Cardiac muscle cell (in vitro differentiated cells and primary cell): ENCODE results near the gene C16orf74. TPM values are rescaled to one million over a fixed set of nuclear protein-coding genes. Genes with fewer than 3 reads are reported as not detected.

Experiments
- DNase-seq, 2 donors: peaks; one replicate each; pipeline versions ENCODE4 v3.0.0 to v3.0.0-alpha.2; 2010 to 2017; ENCODE audit warnings: low read depth in 1 of 2, low spot score in 1 of 2
- H3K27ac ChIP-seq: fragments of 200-600 bp; sonication (generic); 2 replicates; pipeline ENCODE4 v1.5.1; 2016
- H3K27me3 ChIP-seq: fragments of 200-600 bp; sonication (generic); 2 replicates; pipeline ENCODE4 v1.6.0; 2016; ENCODE audit warnings: control low read depth
- H3K36me3 ChIP-seq: fragments of 200-600 bp; sonication (generic); 2 replicates; pipeline ENCODE4 v1.5.1; 2016; ENCODE audit warnings: control low read depth
- H3K4me1 ChIP-seq: fragments of 200-600 bp; sonication (generic); 2 replicates; pipeline ENCODE4 v1.8.1; 2017; ENCODE audit warnings: low read depth, mild to moderate bottlenecking, mixed run types
- H3K4me3 ChIP-seq: fragments of 200-600 bp; sonication (generic); 2 replicates; pipeline ENCODE4 v1.5.1; 2016; ENCODE audit warnings: mild to moderate bottlenecking
- H3K9me3 ChIP-seq: fragments of 200-600 bp; sonication (generic); 2 replicates; pipeline ENCODE4 v1.5.1; 2017; ENCODE audit warnings: low read depth, mild to moderate bottlenecking, control low read depth
- CTCF ChIP-seq: IDR thresholded peaks from 2 replicates; pipeline ENCODE4 v1.5.1; 2012; ENCODE audit warnings: low read depth, mild to moderate bottlenecking, low read length
- polyA plus RNA-seq: library from polyadenylated mRNA; unstranded; fragments of >200 nt; fragmentation: Nextera tagmentation; extraction: Ambion mirVana; gene quantifications from 2 replicates; pipeline ENCODE4 v1.2.1, GENCODE V29; 2016
- total RNA-seq: library from RNA; depleted of rRNA; stranded (reverse); fragments of >200 nt; gene quantifications from 2 replicates; pipeline ENCODE4 v1.2.3, GENCODE V29; 2016

Gene C16orf74
- total and polyA plus RNA-seq, 2 experiments from 2014 or later: 37.9 to 49.7 TPM

GRCh38 chr16:85674828-85675227 lies 76.1 kb downstream of the C16orf74 start:
- Histone ChIP-seq H3K27me3 (no peaks in the 10 kb centered on the region), H3K36me3 (peaks cover 53% of the 10 kb centered on the region), H3K9me3 (no peaks in the 10 kb centered on the region), H3K4me3 (no peak overlapping the region), H3K27ac (peak overlapping the region; percentile 54), H3K4me1 (no peaks in the 10 kb centered on the region)
- no peak for TF ChIP-seq CTCF
- no peak for DNase-seq

- Histone ChIP-seq H3K4me1 (no peaks in the 10 kb centered on the region), H3K27me3 (no peaks in the 10 kb centered on the region), H3K27ac (peak overlapping the region; percentile 54), H3K36me3 (peaks cover 57% of the 10 kb centered on the region), H3K4me3 (no peak overlapping the region), H3K9me3 (no peaks in the 10 kb centered on the region)
- TF ChIP-seq CTCF: no peak
- no peak for DNase-seq
Observed at GRCh38 chr16:85674418-85674755, 76.5 kb downstream of the C16orf74 start.

- H3K27me3 ChIP-seq: no peaks in the 10 kb centered on the region
- no peaks in the 10 kb centered on the region for H3K4me1 ChIP-seq
- H3K4me3 ChIP-seq: no peak overlapping the region
- no peak for TF ChIP-seq CTCF
- H3K9me3 ChIP-seq: no peaks in the 10 kb centered on the region
- H3K36me3 ChIP-seq: peaks cover 64% of the 10 kb centered on the region
- H3K27ac ChIP-seq: peak overlapping the region; percentile 54
- DNase-seq: peak in 1 of 2 donors; percentile 82
Observed at GRCh38 chr16:85673529-85674417, 77.1 kb downstream of the C16orf74 start.

GRCh38 chr16:85670840-85671239 lies 80.1 kb downstream of the C16orf74 start:
- no peak for DNase-seq
- no peaks in the 10 kb centered on the region for H3K9me3 ChIP-seq
- H3K36me3 ChIP-seq: peaks cover 93% of the 10 kb centered on the region
- H3K27me3 ChIP-seq: no peaks in the 10 kb centered on the region
- no peak overlapping the region for H3K27ac ChIP-seq
- no peaks in the 10 kb centered on the region for H3K4me1 ChIP-seq
- no peak overlapping the region for H3K4me3 ChIP-seq
- no peak for TF ChIP-seq CTCF

- Histone ChIP-seq H3K36me3 (peaks cover 89% of the 10 kb centered on the region), H3K9me3 (no peaks in the 10 kb centered on the region), H3K4me1 (no peaks in the 10 kb centered on the region), H3K27ac (no peak overlapping the region), H3K27me3 (no peaks in the 10 kb centered on the region), H3K4me3 (no peak overlapping the region)
- DNase-seq: no peak
- no peak for TF ChIP-seq CTCF
Observed at GRCh38 chr16:85668676-85669424, 82.0 kb downstream of the C16orf74 start.
